Measurements from ENCODE around the gene RAD51B. TPM values are rescaled to one million over a fixed set of nuclear protein-coding genes. Genes with fewer than 3 reads are reported as not detected.

Gene RAD51B
- total and polyA plus RNA-seq, 9 of the 15 experiments (the other 6 are each of a cell fraction or from before 2014, with no cell fraction given) = 8.5 to 17.3 (median 11.3) TPM

- Histone ChIP-seq H3K36me3 (ENCODE audit: control insufficient read depth, insufficient read depth, low read length) (no peaks in the 10 kb centered on the region), H3K4me2 (ENCODE audit: insufficient read depth, low read length) (no peak overlapping the region), H3K79me2 (ENCODE audit: control insufficient read depth, insufficient read depth, low read length) (no peaks in the 10 kb centered on the region), H4K20me1 (replicated peaks; ENCODE audit: control insufficient read depth, insufficient read depth, low read length) (no peaks in the 10 kb centered on the region), H3K27me3 (ENCODE audit: control insufficient read depth in 2 of 2, insufficient read depth in 2 of 2, low read length in 2 of 2) (no peaks in the 10 kb centered on the region), H3K4me3 (no peak overlapping the region), H3K9ac (ENCODE audit: insufficient read depth in 1 of 2, low read depth in 2 of 2, low read length in 2 of 2) (no peak overlapping the region), H3K9me1 (ENCODE audit: control insufficient read depth, insufficient read depth, low read length) (no peaks in the 10 kb centered on the region), H3K4me1 (replicated peaks in 1 of 2; ENCODE audit: control insufficient read depth in 2 of 2, insufficient read depth in 2 of 2, low read length in 2 of 2) (peaks cover 5 to 11% of the 10 kb centered on the region in 2 experiments; a peak in 4 of 5 replicates), H2AFZ (ENCODE audit: low read depth, low read length) (no peak overlapping the region), H3K9me3 (replicated peaks; ENCODE audit: control insufficient read depth, insufficient read depth, low read depth, low read length) (no peaks in the 10 kb centered on the region), H3K27ac (ENCODE audit: extremely low read depth, low read depth, low read length) (no peak overlapping the region)
- DNase-seq (ENCODE audit: extremely low read depth in 1 of 4, low spot score in 3 of 4) (no peak), FAIRE-seq (no peak), ATAC-seq (no peak)
- CTCF ChIA-PET (ENCODE audit: low intra/inter-chr PET ratio) = no interaction called here
- BruUV-seq (replicated peaks) = no TSS peak
- intact Hi-C loops (cut with micrococcal nuclease) (no loop called here), in situ Hi-C loops (cut with MboI) (no loop called here)
- WGBS (ENCODE audit: insufficient coverage, low coverage, missing lambda C conversion rate) = 46% methylated on average over 6 of the region's 6 CpGs
- POLR2A ChIA-PET = interaction anchor here (2.4 kb wide), 1 partner anchor 57 kb away, joined by 4 read pairs; no protein-coding TSS in a partner anchor
- TF ChIP-seq ZNF263 (CRISPR knock-in tag; IDR thresholded peaks at IDR 0.05; ENCODE audit: borderline replicate concordance) (no peak), ZNF197 (CRISPR knock-in tag; IDR thresholded peaks at IDR 0.05; ENCODE audit: low read depth) (no peak), MCM3 (IDR thresholded peaks at IDR 0.05) (no peak), FOXJ3 (CRISPR knock-in tag; IDR thresholded peaks at IDR 0.05) (no peak)
Measured at GRCh38 chr14:68734231-68734732, 914.7 kb downstream of the RAD51B start.

GRCh38 chr14:68735856-68736255 is 916.3 kb downstream of the RAD51B start:
- Histone ChIP-seq H3K9me1 (ENCODE audit: control insufficient read depth, insufficient read depth, low read length) (no peaks in the 10 kb centered on the region), H3K4me2 (ENCODE audit: insufficient read depth, low read length) (no peak overlapping the region), H3K27ac (ENCODE audit: extremely low read depth, low read depth, low read length) (no peak overlapping the region), H3K36me3 (ENCODE audit: control insufficient read depth, insufficient read depth, low read length) (no peaks in the 10 kb centered on the region), H3K9me3 (replicated peaks; ENCODE audit: control insufficient read depth, insufficient read depth, low read depth, low read length) (peaks cover 2% of the 10 kb centered on the region), H3K9ac (ENCODE audit: insufficient read depth in 1 of 2, low read depth in 2 of 2, low read length in 2 of 2) (no peak overlapping the region), H3K79me2 (ENCODE audit: control insufficient read depth, insufficient read depth, low read length) (no peaks in the 10 kb centered on the region), H3K27me3 (ENCODE audit: control insufficient read depth in 2 of 2, insufficient read depth in 2 of 2, low read length in 2 of 2) (no peaks in the 10 kb centered on the region), H4K20me1 (replicated peaks; ENCODE audit: control insufficient read depth, insufficient read depth, low read length) (no peaks in the 10 kb centered on the region), H2AFZ (ENCODE audit: low read depth, low read length) (peak overlapping the region; percentile 82), H3K4me3 (no peak overlapping the region), H3K4me1 (replicated peaks in 1 of 2; ENCODE audit: control insufficient read depth in 2 of 2, insufficient read depth in 2 of 2, low read length in 2 of 2) (peaks cover 3 to 13% of the 10 kb centered on the region in 2 experiments; a peak in 4 of 5 replicates)
- DNase-seq (ENCODE audit: extremely low read depth in 1 of 4, low spot score in 3 of 4) (no peak), FAIRE-seq (no peak), ATAC-seq (no peak)
- in situ Hi-C loops (cut with MboI) (no loop called here), intact Hi-C loops (cut with micrococcal nuclease) (no loop called here)
- WGBS (ENCODE audit: insufficient coverage, low coverage, missing lambda C conversion rate) = 43% methylated on average over 4 of the region's 4 CpGs
- TF ChIP-seq ARHGAP35 (IDR thresholded peaks at IDR 0.05; ENCODE audit: partially characterized antibody) (peak; percentile 9), ZFP36 (IDR thresholded peaks at IDR 0.05; ENCODE audit: low read depth, low read length, partially characterized antibody) (no peak), ZNF274 (IDR thresholded peaks at IDR 0.05; ENCODE audit: borderline replicate concordance, low read depth, low read length) (no peak), ZNF354B (CRISPR knock-in tag; IDR thresholded peaks at IDR 0.05) (no peak)
- no TSS peak for BruUV-seq (replicated peaks)
- ChIA-PET CTCF (ENCODE audit: low intra/inter-chr PET ratio) (no interaction called here), POLR2A (interaction anchor here (0.6 to 2.4 kb wide), 2 partner anchors 56 to 1158 kb away, joined by 3 to 4 read pairs; no protein-coding TSS in a partner anchor)

All from K562 (cell line).